ENCODE measurements around the gene NR2E1.

DNA sequence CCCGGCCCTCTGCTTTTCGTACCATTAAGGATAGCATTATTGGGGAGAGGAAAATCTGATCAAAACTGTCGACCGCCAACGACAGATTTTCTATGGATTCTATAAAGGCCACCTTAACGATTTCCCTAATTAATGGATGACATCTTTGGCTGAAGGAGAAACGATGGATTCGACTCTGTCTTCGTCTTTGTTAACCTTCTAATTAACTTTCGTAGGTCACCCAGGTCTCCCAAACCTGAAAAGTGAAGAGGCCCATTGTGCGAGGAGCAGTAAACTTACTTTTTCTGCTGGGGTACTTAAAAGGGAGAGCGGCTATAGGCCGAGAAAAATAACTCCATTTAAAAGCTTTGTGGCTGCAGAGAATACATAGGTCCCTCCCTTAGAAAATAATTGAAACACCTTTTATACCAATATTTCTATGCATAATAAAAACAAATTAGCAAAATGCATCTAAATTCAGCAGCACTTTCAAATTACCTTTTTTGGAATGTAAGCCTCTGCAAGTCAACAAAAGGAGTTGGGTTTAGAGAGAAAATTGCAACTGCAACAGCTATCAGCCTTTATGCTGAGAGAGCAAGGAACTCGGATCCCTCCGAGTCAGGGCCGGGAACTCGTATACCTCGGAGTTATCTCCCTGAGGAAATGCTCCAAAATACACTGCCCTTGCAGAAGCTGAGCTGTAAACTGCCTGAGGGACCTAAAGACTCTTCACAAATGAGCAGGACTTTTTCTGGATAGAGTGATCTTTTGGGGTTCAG is 31.4 kb upstream of the NR2E1 start:
- no peak for TF ChIP-seq CTCF (conservative IDR thresholded peaks at IDR 0.05)
- TF ChIP-seq EZH2 (IDR thresholded peaks at IDR 0.05; ENCODE audit: low read depth) = no peak
